ENCODE data around the gene VPS4B. TPM values are rescaled to one million over a fixed set of nuclear protein-coding genes. Genes with fewer than 3 reads are reported as not detected.

Gene VPS4B
- total and polyA plus RNA-seq, 10 of the 15 experiments (the other 5 are each of a cell fraction or from before 2014, with no cell fraction given) = 21.4 to 37.6 (median 29.8) TPM

DNA sequence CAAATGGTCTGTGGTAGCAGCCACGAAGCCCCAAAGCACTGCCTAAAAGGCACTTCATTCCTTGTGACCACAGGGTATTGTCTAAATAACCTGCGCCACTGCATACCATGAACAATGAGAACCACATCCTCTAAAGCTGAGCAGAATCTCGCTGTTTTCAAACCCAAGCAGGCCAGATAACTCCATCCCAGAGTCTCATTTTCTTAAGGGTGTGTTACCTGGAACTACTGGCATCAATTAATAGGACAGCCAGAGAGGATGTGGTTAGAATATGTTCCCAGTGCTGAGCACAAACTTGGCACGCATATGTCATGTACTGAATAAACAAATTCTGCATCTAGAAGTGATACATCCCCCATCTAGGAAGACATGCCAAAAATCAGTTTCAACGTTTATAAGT is 13.0 kb downstream of the VPS4B start (continued):
- TF ChIP-seq, protein P1, sequence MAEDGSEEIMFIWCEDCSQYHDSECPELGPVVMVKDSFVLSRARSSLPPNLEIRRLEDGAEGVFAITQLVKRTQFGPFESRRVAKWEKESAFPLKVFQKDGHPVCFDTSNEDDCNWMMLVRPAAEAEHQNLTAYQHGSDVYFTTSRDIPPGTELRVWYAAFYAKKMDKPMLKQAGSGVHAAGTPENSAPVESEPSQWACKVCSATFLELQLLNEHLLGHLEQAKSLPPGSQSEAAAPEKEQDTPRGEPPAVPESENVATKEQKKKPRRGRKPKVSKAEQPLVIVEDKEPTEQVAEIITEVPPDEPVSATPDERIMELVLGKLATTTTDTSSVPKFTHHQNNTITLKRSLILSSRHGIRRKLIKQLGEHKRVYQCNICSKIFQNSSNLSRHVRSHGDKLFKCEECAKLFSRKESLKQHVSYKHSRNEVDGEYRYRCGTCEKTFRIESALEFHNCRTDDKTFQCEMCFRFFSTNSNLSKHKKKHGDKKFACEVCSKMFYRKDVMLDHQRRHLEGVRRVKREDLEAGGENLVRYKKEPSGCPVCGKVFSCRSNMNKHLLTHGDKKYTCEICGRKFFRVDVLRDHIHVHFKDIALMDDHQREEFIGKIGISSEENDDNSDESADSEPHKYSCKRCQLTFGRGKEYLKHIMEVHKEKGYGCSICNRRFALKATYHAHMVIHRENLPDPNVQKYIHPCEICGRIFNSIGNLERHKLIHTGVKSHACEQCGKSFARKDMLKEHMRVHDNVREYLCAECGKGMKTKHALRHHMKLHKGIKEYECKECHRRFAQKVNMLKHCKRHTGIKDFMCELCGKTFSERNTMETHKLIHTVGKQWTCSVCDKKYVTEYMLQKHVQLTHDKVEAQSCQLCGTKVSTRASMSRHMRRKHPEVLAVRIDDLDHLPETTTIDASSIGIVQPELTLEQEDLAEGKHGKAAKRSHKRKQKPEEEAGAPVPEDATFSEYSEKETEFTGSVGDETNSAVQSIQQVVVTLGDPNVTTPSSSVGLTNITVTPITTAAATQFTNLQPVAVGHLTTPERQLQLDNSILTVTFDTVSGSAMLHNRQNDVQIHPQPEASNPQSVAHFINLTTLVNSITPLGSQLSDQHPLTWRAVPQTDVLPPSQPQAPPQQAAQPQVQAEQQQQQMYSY (CRISPR knock-in tag; IDR thresholded peaks at IDR 0.05) = no peak
- TF ChIP-seq EP300 (IDR thresholded peaks at IDR 0.05; ENCODE audit: borderline replicate concordance in 1 of 2, control insufficient read depth in 1 of 2, low read depth in 2 of 2, low read length in 2 of 2) (no peak), ZSCAN29 (IDR thresholded peaks at IDR 0.05) (no peak), BHLHE40 (IDR thresholded peaks at IDR 0.05; ENCODE audit: borderline replicate concordance in 1 of 2, low read depth in 2 of 2, low read length in 1 of 2) (no peak)
- TF ChIP-seq, protein P2, sequence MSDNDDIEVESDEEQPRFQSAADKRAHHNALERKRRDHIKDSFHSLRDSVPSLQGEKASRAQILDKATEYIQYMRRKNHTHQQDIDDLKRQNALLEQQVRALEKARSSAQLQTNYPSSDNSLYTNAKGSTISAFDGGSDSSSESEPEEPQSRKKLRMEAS (IDR thresholded peaks at IDR 0.05; ENCODE audit: low read depth, low read length) = no peak

DNA sequence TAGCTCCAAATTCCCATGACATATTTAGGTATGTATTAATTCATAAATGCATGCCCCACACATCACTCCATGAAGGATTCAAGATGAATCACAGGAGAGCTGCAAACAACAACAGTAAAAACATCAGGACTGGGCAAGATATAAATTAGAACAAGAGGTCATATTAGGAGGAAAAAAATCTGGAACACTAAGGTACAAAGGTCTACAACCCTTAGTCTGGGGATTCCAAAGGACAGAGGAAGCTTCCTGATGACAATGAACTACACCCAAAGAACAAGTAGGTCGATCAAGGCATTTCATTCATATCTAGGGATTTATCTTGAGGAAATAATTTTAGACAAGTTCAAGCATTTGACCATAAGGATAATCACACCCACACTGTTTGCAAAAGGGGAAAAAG is 14.5 kb downstream of the VPS4B start:
- ChIA-PET POLR2A (no interaction called here), RAD21 (ENCODE audit: unreplicated experiment) (no interaction called here)

More for the DNA sequence above, 14.5 kb downstream of the VPS4B start:
- SMC1A ChIA-PET (ENCODE audit: uncharacterized antibody, unreplicated experiment) = interaction anchor here (1.0 kb wide), 1 partner anchor 24 kb away, joined by 3 read pairs; no protein-coding TSS in a partner anchor
- CTCF ChIA-PET = no interaction called here
- Histone ChIP-seq H3K9me3 (replicated peaks; ENCODE audit: control insufficient read depth, insufficient read depth, low read length) (no peaks in the 10 kb centered on the region), H3K79me2 (ENCODE audit: control insufficient read depth, insufficient read depth, low read length) (peaks cover 2% of the 10 kb centered on the region; the same call in 1 of the 2 replicates), H2AFZ (ENCODE audit: control insufficient read depth, low read depth, low read length) (no peak overlapping the region), H3K27ac (ENCODE audit: control insufficient read depth, insufficient read depth) (no peak overlapping the region), H3K27me3 (replicated peaks in 1 of 2; ENCODE audit: control insufficient read depth in 2 of 2, insufficient read depth in 2 of 2, low read length in 1 of 2) (no peaks in the 10 kb centered on the region), H3K4me1 (ENCODE audit: control insufficient read depth, insufficient read depth, low read length) (no peaks in the 10 kb centered on the region), H3K4me3 (no peak overlapping the region), H4K20me1 (ENCODE audit: control insufficient read depth, insufficient read depth) (no peaks in the 10 kb centered on the region), H3K36me3 (ENCODE audit: control insufficient read depth in 2 of 2, insufficient read depth in 2 of 2, low read length in 1 of 2) (peaks cover 2 to 25% of the 10 kb centered on the region in 2 experiments), H3K4me2 (ENCODE audit: control insufficient read depth, insufficient read depth) (no peak overlapping the region), H3K9ac (ENCODE audit: control insufficient read depth, insufficient read depth, low read length) (no peak overlapping the region)
- TF ChIP-seq SMARCA5 (IDR thresholded peaks at IDR 0.05) (no peak), NFYA (IDR thresholded peaks at IDR 0.05; ENCODE audit: borderline replicate concordance, low read depth, low read length) (no peak), NFYB (IDR thresholded peaks at IDR 0.05; ENCODE audit: insufficient read depth, low read depth, low read length) (no peak), ZNF622 (IDR thresholded peaks at IDR 0.05) (no peak), CBX3 (IDR thresholded peaks at IDR 0.05; ENCODE audit: borderline replicate concordance, low read depth) (no peak)
- TF ChIP-seq, protein P3, sequence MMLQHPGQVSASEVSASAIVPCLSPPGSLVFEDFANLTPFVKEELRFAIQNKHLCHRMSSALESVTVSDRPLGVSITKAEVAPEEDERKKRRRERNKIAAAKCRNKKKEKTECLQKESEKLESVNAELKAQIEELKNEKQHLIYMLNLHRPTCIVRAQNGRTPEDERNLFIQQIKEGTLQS (IDR thresholded peaks at IDR 0.05; ENCODE audit: borderline replicate concordance, extremely low read depth, low read depth, low read length) = no peak
- TF ChIP-seq, protein P4, sequence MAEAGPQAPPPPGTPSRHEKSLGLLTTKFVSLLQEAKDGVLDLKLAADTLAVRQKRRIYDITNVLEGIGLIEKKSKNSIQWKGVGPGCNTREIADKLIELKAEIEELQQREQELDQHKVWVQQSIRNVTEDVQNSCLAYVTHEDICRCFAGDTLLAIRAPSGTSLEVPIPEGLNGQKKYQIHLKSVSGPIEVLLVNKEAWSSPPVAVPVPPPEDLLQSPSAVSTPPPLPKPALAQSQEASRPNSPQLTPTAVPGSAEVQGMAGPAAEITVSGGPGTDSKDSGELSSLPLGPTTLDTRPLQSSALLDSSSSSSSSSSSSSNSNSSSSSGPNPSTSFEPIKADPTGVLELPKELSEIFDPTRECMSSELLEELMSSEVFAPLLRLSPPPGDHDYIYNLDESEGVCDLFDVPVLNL (IDR thresholded peaks at IDR 0.05; ENCODE audit: low read depth, low read length) = no peak
- no TSS peak for BruUV-seq (replicated peaks)
- ATAC-seq = no peak
- no peak for DNase-seq (ENCODE audit: low read depth, low spot score)
- in situ Hi-C loops (cut with MboI) (no loop called here), intact Hi-C loops (cut with micrococcal nuclease; ENCODE audit: unreplicated experiment) (no loop called here)
- FAIRE-seq = no peak
- WGBS (ENCODE audit: insufficient coverage, insufficient replicate concordance, low lambda C conversion rate, missing lambda C conversion rate) = 85% methylated on average over 1 of the region's 1 CpG

Data from GM12878 (cell line).